ENCODE data around the gene TSPO2. TPM values are rescaled to one million over a fixed set of nuclear protein-coding genes. Genes with fewer than 3 reads are reported as not detected.

TSPO2 gene
- total RNA-seq, 1 donor from 2014 or later, result not detected

DNA sequence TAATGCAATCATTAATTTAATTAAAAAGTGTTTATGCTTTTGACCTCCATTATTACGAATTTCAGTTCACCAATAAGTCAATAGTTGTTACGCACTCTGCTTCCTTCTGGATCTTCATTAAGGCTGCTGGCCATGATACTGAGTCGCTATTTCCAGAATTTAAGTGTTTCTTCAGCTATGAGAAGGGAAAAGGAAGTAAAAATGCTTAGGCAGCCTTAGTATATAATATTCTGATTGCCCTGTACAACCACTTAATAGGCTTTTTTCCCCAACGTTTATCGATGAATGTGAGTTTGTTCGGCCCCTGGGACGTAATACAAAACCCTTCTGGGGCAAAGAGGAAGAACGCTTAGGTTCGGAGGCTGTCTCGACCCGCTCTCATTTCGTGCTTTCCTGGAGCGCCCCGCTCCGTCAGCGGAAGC is 29.2 kb downstream of the TSPO2 start:
- H3K4me3 Mint-ChIP-seq (ENCODE audit: unreplicated experiment), result peak overlapping the region; percentile 91
- TF ChIP-seq, protein P1, sequence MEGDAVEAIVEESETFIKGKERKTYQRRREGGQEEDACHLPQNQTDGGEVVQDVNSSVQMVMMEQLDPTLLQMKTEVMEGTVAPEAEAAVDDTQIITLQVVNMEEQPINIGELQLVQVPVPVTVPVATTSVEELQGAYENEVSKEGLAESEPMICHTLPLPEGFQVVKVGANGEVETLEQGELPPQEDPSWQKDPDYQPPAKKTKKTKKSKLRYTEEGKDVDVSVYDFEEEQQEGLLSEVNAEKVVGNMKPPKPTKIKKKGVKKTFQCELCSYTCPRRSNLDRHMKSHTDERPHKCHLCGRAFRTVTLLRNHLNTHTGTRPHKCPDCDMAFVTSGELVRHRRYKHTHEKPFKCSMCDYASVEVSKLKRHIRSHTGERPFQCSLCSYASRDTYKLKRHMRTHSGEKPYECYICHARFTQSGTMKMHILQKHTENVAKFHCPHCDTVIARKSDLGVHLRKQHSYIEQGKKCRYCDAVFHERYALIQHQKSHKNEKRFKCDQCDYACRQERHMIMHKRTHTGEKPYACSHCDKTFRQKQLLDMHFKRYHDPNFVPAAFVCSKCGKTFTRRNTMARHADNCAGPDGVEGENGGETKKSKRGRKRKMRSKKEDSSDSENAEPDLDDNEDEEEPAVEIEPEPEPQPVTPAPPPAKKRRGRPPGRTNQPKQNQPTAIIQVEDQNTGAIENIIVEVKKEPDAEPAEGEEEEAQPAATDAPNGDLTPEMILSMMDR (IDR thresholded peaks at IDR 0.05; ENCODE audit: partially characterized antibody, unreplicated experiment), result no peak
- H3K27me3 Mint-ChIP-seq (ENCODE audit: unreplicated experiment), result peaks cover 11% of the 10 kb centered on the region
- H3K27ac Mint-ChIP-seq (ENCODE audit: unreplicated experiment), result peak overlapping the region; percentile 85
- peaks cover 13% of the 10 kb centered on the region for H3K9me3 Mint-ChIP-seq (ENCODE audit: unreplicated experiment)
- peaks cover 4% of the 10 kb centered on the region for H3K36me3 Mint-ChIP-seq (ENCODE audit: unreplicated experiment)
- H3K4me1 Mint-ChIP-seq (ENCODE audit: low read depth, unreplicated experiment), result peaks cover 35% of the 10 kb centered on the region
- DNase-seq, result peak; percentile 82

- Mint-ChIP-seq H3K36me3 (ENCODE audit: unreplicated experiment) (peaks cover 4% of the 10 kb centered on the region), H3K27ac (ENCODE audit: unreplicated experiment) (peak within 1 kb of the TSS; percentile 85), H3K4me1 (ENCODE audit: low read depth, unreplicated experiment) (peaks cover 31% of the 10 kb centered on the region), H3K9me3 (ENCODE audit: unreplicated experiment) (peaks cover 13% of the 10 kb centered on the region), H3K4me3 (ENCODE audit: unreplicated experiment) (peak within 1 kb of the TSS; percentile 91), H3K27me3 (ENCODE audit: unreplicated experiment) (peaks cover 11% of the 10 kb centered on the region)
- TF ChIP-seq, protein P1 (IDR thresholded peaks at IDR 0.05; ENCODE audit: partially characterized antibody, unreplicated experiment), result no peak
- DNase-seq, result peak; percentile 99
Observed at GRCh38 chr6:41071923-41072835, 29.9 kb downstream of the TSPO2 start, which contains the start of gene OARD1. Gene OARD1 (minus strand): TSS chr6:41072356. CDS start chr6:41071634, 722 bp downstream.

- Mint-ChIP-seq H3K27me3 (ENCODE audit: unreplicated experiment) (peaks cover 11% of the 10 kb centered on the region), H3K4me1 (ENCODE audit: low read depth, unreplicated experiment) (peaks cover 31% of the 10 kb centered on the region), H3K36me3 (ENCODE audit: unreplicated experiment) (peaks cover 4% of the 10 kb centered on the region), H3K9me3 (ENCODE audit: unreplicated experiment) (peaks cover 13% of the 10 kb centered on the region), H3K4me3 (ENCODE audit: unreplicated experiment) (peak within 1 kb of the TSS; percentile 97), H3K27ac (ENCODE audit: unreplicated experiment) (peak within 1 kb of the TSS; percentile 96)
- TF ChIP-seq, protein P1 (IDR thresholded peaks at IDR 0.05; ENCODE audit: partially characterized antibody, unreplicated experiment), result no peak
- peak; percentile 99 for DNase-seq
Observed at GRCh38 chr6:41072836-41073202, 30.6 kb downstream of the TSPO2 start, which contains the start of gene NFYA. Gene NFYA (plus strand): TSS chr6:41072974. CDS start chr6:41079090, 6,116 bp downstream.

- Mint-ChIP-seq H3K9me3 (ENCODE audit: unreplicated experiment) (peaks cover 13% of the 10 kb centered on the region), H3K4me1 (ENCODE audit: low read depth, unreplicated experiment) (peaks cover 31% of the 10 kb centered on the region), H3K27ac (ENCODE audit: unreplicated experiment) (peak overlapping the region; percentile 96)
Observed at GRCh38 chr6:41073203-41073967, 31.1 kb downstream of the TSPO2 start.

More at GRCh38 chr6:41073203-41073967, 31.1 kb downstream of the TSPO2 start:
- DNase-seq, result peak; percentile 89
- peaks cover 4% of the 10 kb centered on the region for H3K36me3 Mint-ChIP-seq (ENCODE audit: unreplicated experiment)
- TF ChIP-seq, protein P1 (IDR thresholded peaks at IDR 0.05; ENCODE audit: partially characterized antibody, unreplicated experiment), result peak; percentile 72
- peak overlapping the region; percentile 97 for H3K4me3 Mint-ChIP-seq (ENCODE audit: unreplicated experiment)
- H3K27me3 Mint-ChIP-seq (ENCODE audit: unreplicated experiment), result peaks cover 11% of the 10 kb centered on the region

Measured in glutamatergic neuron (in vitro differentiated cells).